Mesendoderm (in vitro differentiated cells): Measurements from ENCODE around the gene UNKL.

Source experiments
- DNase-seq: peaks from one replicate; pipeline ENCODE4 v3.0.0; 2013
- H2AK5ac ChIP-seq: 2 replicates; pipeline ENCODE4 v1.6.1; 2013; ENCODE audit warnings: low read length, inconsistent platforms
- H2BK120ac ChIP-seq: 2 replicates; pipeline ENCODE4 v1.6.1; 2013; ENCODE audit warnings: low read depth, mild to moderate bottlenecking, low read length, moderate library complexity, mixed read lengths
- H2BK15ac ChIP-seq: replicated peaks from 2 replicates; pipeline ENCODE4 v1.6.1; 2013; ENCODE audit warnings: low read depth, mild to moderate bottlenecking, moderate library complexity
- H2BK5ac ChIP-seq: 2 replicates; pipeline ENCODE4 v1.6.1; 2013; ENCODE audit warnings: low read length, inconsistent platforms
- H3K18ac ChIP-seq: 2 replicates; pipeline ENCODE4 v1.6.1; 2013; ENCODE audit warnings: mild to moderate bottlenecking, low read length, mixed read lengths
- H3K23ac ChIP-seq: one replicate; pipeline ENCODE4 v1.6.1; 2013; ENCODE audit warnings: low read length
- H3K27ac ChIP-seq: 2 replicates; pipeline ENCODE4 v1.5.1; 2013; ENCODE audit warnings: low read depth, mild to moderate bottlenecking, inconsistent platforms, low read length, moderate library complexity
- H3K27me3 ChIP-seq: 2 replicates; pipeline ENCODE4 v1.6.1; 2013; ENCODE audit warnings: low read length, control low read depth, mild to moderate bottlenecking, inconsistent platforms; ENCODE audit not compliant: insufficient read depth, poor library complexity
- H3K36me3 ChIP-seq: 2 replicates; pipeline ENCODE4 v1.6.1; 2013; ENCODE audit warnings: low read length, inconsistent platforms; ENCODE audit not compliant: control insufficient read depth, insufficient read depth
- H3K4ac ChIP-seq: one replicate; pipeline ENCODE4 v1.6.1; 2013; ENCODE audit warnings: low read depth, mild to moderate bottlenecking, low read length, moderate library complexity
- H3K4me1 ChIP-seq: 2 replicates; pipeline ENCODE4 v1.6.1; 2013; ENCODE audit warnings: low read depth, low read length, inconsistent platforms; ENCODE audit not compliant: control insufficient read depth
- H3K4me2 ChIP-seq: 2 replicates; pipeline ENCODE4 v1.6.1; 2013; ENCODE audit warnings: low read length
- H3K4me3 ChIP-seq: 2 replicates; pipeline ENCODE4 v1.5.1; 2013; ENCODE audit warnings: mild to moderate bottlenecking, low read length
- H3K56ac ChIP-seq: one replicate; pipeline ENCODE4 v1.6.1; 2013; ENCODE audit warnings: low read length
- H3K79me1 ChIP-seq: 2 replicates; pipeline ENCODE4 v1.6.1; 2013; ENCODE audit warnings: low read length, inconsistent platforms
- H3K79me2 ChIP-seq: 2 replicates; pipeline ENCODE4 v1.6.1; 2013; ENCODE audit warnings: mild to moderate bottlenecking, low read length; ENCODE audit not compliant: control insufficient read depth, insufficient read depth
- H3K9ac ChIP-seq: 2 replicates; pipeline ENCODE4 v1.6.1; 2013; ENCODE audit warnings: low read length, inconsistent platforms
- H4K5ac ChIP-seq: one replicate; pipeline ENCODE4 v1.6.1; 2013; ENCODE audit warnings: low read length
- H4K8ac ChIP-seq: one replicate; pipeline ENCODE4 v1.6.1; 2013; ENCODE audit warnings: low read depth, mild to moderate bottlenecking, control low read depth, low read length, moderate library complexity
- WGBS: extraction: QIAGEN DNeasy Blood & Tissue Kit; methylation state at CpG from one replicate; pipeline ENCODE4 v1.1.7; 2013; ENCODE audit warnings: low lambda C conversion rate, missing lambda C conversion rate; ENCODE audit not compliant: insufficient coverage; ENCODE audit errors: extremely low coverage; 5-methylcytosine and 5-hydroxymethylcytosine counted together

The UNKL gene

GRCh38 chr16:1356061-1356900 lies 58.2 kb downstream of the UNKL start:
- no peaks in the 10 kb centered on the region for H3K36me3 ChIP-seq
- no peak overlapping the region for H3K18ac ChIP-seq
- H2BK15ac ChIP-seq = no peak overlapping the region
- WGBS = no CpG with 5 or more reads among the region's 33 CpGs
- peaks cover 2% of the 10 kb centered on the region for H3K4me1 ChIP-seq
- no peak overlapping the region for H3K4ac ChIP-seq
- no peak overlapping the region for H2AK5ac ChIP-seq
- no peak overlapping the region for H4K5ac ChIP-seq
- no peak overlapping the region for H2BK120ac ChIP-seq
- H3K23ac ChIP-seq = no peak overlapping the region
- H3K9ac ChIP-seq = no peak overlapping the region
- no peak overlapping the region for H3K4me2 ChIP-seq
- no peak overlapping the region for H4K8ac ChIP-seq
- peaks cover 7% of the 10 kb centered on the region for H3K79me1 ChIP-seq
- no peak overlapping the region for H3K27ac ChIP-seq
- H3K56ac ChIP-seq = no peak overlapping the region
- no peak overlapping the region for H3K4me3 ChIP-seq
- no peak overlapping the region for H2BK5ac ChIP-seq
- DNase-seq = no peak
- peaks cover 10% of the 10 kb centered on the region for H3K79me2 ChIP-seq
- H3K27me3 ChIP-seq = no peaks in the 10 kb centered on the region

- Histone ChIP-seq H3K56ac (no peak overlapping the region), H3K18ac (no peak overlapping the region), H3K4me2 (no peak overlapping the region), H3K23ac (no peak overlapping the region), H3K27ac (no peak overlapping the region), H3K9ac (no peak overlapping the region), H3K4ac (no peak overlapping the region), H2AK5ac (no peak overlapping the region), H4K5ac (no peak overlapping the region), H3K79me1 (peaks cover 14% of the 10 kb centered on the region), H3K36me3 (no peaks in the 10 kb centered on the region), H3K79me2 (peaks cover 16% of the 10 kb centered on the region), H4K8ac (no peak overlapping the region), H2BK5ac (no peak overlapping the region), H3K4me1 (peaks cover 2% of the 10 kb centered on the region), H2BK15ac (no peak overlapping the region), H3K27me3 (no peaks in the 10 kb centered on the region), H2BK120ac (no peak overlapping the region), H3K4me3 (no peak overlapping the region)
- WGBS = no CpG with 5 or more reads among the region's 15 CpGs
- no peak for DNase-seq
These were observed 58.9 kb downstream of the UNKL start for GRCh38 chr16:1355591-1355990.

GRCh38 chr16:1354815-1355540 lies 59.5 kb downstream of the UNKL start:
- peaks cover 18% of the 10 kb centered on the region for H3K79me1 ChIP-seq
- H3K79me2 ChIP-seq = peaks cover 16% of the 10 kb centered on the region
- no peak overlapping the region for H3K4me2 ChIP-seq
- no peak overlapping the region for H2BK5ac ChIP-seq
- no peak overlapping the region for H3K23ac ChIP-seq
- H3K27ac ChIP-seq = no peak overlapping the region
- H3K18ac ChIP-seq = no peak overlapping the region
- no peak overlapping the region for H2AK5ac ChIP-seq
- H3K27me3 ChIP-seq = no peaks in the 10 kb centered on the region
- H2BK15ac ChIP-seq = no peak overlapping the region
- no peak overlapping the region for H3K56ac ChIP-seq
- H3K4me1 ChIP-seq = peaks cover 2% of the 10 kb centered on the region
- H3K9ac ChIP-seq = no peak overlapping the region
- H4K8ac ChIP-seq = no peak overlapping the region
- no peak overlapping the region for H3K4ac ChIP-seq
- H3K4me3 ChIP-seq = no peak overlapping the region
- no peak for DNase-seq
- H3K36me3 ChIP-seq = no peaks in the 10 kb centered on the region
- no peak overlapping the region for H4K5ac ChIP-seq
- H2BK120ac ChIP-seq = no peak overlapping the region
- WGBS = no CpG with 5 or more reads among the region's 49 CpGs

- H3K4ac ChIP-seq = peak within 1 kb of the TSS; percentile 38
- H4K5ac ChIP-seq = no peak within 1 kb of the TSS
- H3K36me3 ChIP-seq = no peaks in the 10 kb centered on the region
- H4K8ac ChIP-seq = peak within 1 kb of the TSS; percentile 59
- H3K18ac ChIP-seq = peak within 1 kb of the TSS; percentile 6
- no peak within 1 kb of the TSS for H2BK120ac ChIP-seq
- peak within 1 kb of the TSS; percentile 86 for H3K9ac ChIP-seq
- H3K56ac ChIP-seq = peak within 1 kb of the TSS; percentile 94
- H3K4me2 ChIP-seq = peak within 1 kb of the TSS; percentile 93
- no CpG with 5 or more reads among the region's 98 CpGs for WGBS
- H3K23ac ChIP-seq = peak within 1 kb of the TSS; percentile 45
- peak; percentile 88 for DNase-seq
- peaks cover 18% of the 10 kb centered on the region for H3K79me1 ChIP-seq
- H3K4me1 ChIP-seq = peaks cover 2% of the 10 kb centered on the region
- no peak within 1 kb of the TSS for H3K27ac ChIP-seq
- no peaks in the 10 kb centered on the region for H3K27me3 ChIP-seq
- H2BK15ac ChIP-seq = no peak within 1 kb of the TSS
- peak within 1 kb of the TSS; percentile 32 for H2AK5ac ChIP-seq
- no peak within 1 kb of the TSS for H2BK5ac ChIP-seq
- peaks cover 16% of the 10 kb centered on the region for H3K79me2 ChIP-seq
- H3K4me3 ChIP-seq = peak within 1 kb of the TSS; percentile 91
These were observed 62.7 kb downstream of the UNKL start, which contains the start of the genes GNPTG and TSR3 for GRCh38 chr16:1351582-1352362. GNPTG (plus strand) TSS chr16:1351931; CDS start chr16:1351966, 35 bp downstream. TSR3 (minus strand) TSS chr16:1351878; CDS start chr16:1351804, 74 bp downstream.

GRCh38 chr16:1351215-1351581 lies 63.3 kb downstream of the UNKL start:
- H2BK15ac ChIP-seq = no peak overlapping the region
- H2BK5ac ChIP-seq = no peak overlapping the region
- H3K23ac ChIP-seq = peak overlapping the region; percentile 45
- peak overlapping the region; percentile 93 for H3K4me2 ChIP-seq
- H3K79me2 ChIP-seq = peaks cover 16% of the 10 kb centered on the region
- H4K8ac ChIP-seq = peak overlapping the region; percentile 59
- H3K4me3 ChIP-seq = peak overlapping the region; percentile 88
- H3K4ac ChIP-seq = peak overlapping the region; percentile 38
- H3K27me3 ChIP-seq = no peaks in the 10 kb centered on the region
- H4K5ac ChIP-seq = no peak overlapping the region
- H3K4me1 ChIP-seq = peaks cover 2% of the 10 kb centered on the region
- no peak overlapping the region for H3K27ac ChIP-seq
- DNase-seq = no peak
- H3K36me3 ChIP-seq = no peaks in the 10 kb centered on the region
- no peak overlapping the region for H2BK120ac ChIP-seq
- peak overlapping the region; percentile 32 for H2AK5ac ChIP-seq
- no CpG with 5 or more reads among the region's 35 CpGs for WGBS
- H3K79me1 ChIP-seq = peaks cover 18% of the 10 kb centered on the region
- peak overlapping the region; percentile 86 for H3K9ac ChIP-seq
- H3K18ac ChIP-seq = peak overlapping the region; percentile 6
- H3K56ac ChIP-seq = peak overlapping the region; percentile 83
